Mesodermal cell (in vitro differentiated cells): Measurements from ENCODE around the gene MAMDC4.
"Not testable (repeated sequence)": the region's sequence is repeated elsewhere in the genome, so short reads cannot be mapped to it uniquely, and the experiment has no call there.

Experiments used
- H3K27ac ChIP-seq: 2 replicates; pipeline ENCODE4 v1.7.0; 2013; ENCODE audit warnings: mild to moderate bottlenecking, low read depth, low read length, moderate library complexity; ENCODE audit not compliant: severe bottlenecking
- H3K36me3 ChIP-seq: 2 replicates; pipeline ENCODE4 v1.7.1; 2013; ENCODE audit warnings: mild to moderate bottlenecking, low read length, moderate library complexity; ENCODE audit not compliant: control insufficient read depth, insufficient read depth
- H3K4me1 ChIP-seq: one replicate; pipeline ENCODE4 v1.7.1; 2013; ENCODE audit warnings: mild to moderate bottlenecking, low read length; ENCODE audit not compliant: insufficient read depth, control insufficient read depth, poor library complexity, severe bottlenecking
- H3K4me3 ChIP-seq: 2 replicates; pipeline ENCODE4 v1.7.0; 2013; ENCODE audit warnings: low read length, control low read depth, mild to moderate bottlenecking; ENCODE audit not compliant: insufficient read depth, poor library complexity, severe bottlenecking; ENCODE audit errors: extremely low read depth
- H3K9me3 ChIP-seq: 2 replicates; pipeline ENCODE4 v1.7.1; 2013; ENCODE audit warnings: mild to moderate bottlenecking, low read length, moderate library complexity; ENCODE audit not compliant: control insufficient read depth
- WGBS, 2 experiments: methylation state at CpG; one replicate each; pipeline ENCODE4 v1.1.5; 2013; ENCODE audit warnings: missing lambda C conversion rate in 2 of 2; ENCODE audit not compliant: insufficient coverage in 2 of 2; 5-methylcytosine and 5-hydroxymethylcytosine counted together

Gene MAMDC4

DNA sequence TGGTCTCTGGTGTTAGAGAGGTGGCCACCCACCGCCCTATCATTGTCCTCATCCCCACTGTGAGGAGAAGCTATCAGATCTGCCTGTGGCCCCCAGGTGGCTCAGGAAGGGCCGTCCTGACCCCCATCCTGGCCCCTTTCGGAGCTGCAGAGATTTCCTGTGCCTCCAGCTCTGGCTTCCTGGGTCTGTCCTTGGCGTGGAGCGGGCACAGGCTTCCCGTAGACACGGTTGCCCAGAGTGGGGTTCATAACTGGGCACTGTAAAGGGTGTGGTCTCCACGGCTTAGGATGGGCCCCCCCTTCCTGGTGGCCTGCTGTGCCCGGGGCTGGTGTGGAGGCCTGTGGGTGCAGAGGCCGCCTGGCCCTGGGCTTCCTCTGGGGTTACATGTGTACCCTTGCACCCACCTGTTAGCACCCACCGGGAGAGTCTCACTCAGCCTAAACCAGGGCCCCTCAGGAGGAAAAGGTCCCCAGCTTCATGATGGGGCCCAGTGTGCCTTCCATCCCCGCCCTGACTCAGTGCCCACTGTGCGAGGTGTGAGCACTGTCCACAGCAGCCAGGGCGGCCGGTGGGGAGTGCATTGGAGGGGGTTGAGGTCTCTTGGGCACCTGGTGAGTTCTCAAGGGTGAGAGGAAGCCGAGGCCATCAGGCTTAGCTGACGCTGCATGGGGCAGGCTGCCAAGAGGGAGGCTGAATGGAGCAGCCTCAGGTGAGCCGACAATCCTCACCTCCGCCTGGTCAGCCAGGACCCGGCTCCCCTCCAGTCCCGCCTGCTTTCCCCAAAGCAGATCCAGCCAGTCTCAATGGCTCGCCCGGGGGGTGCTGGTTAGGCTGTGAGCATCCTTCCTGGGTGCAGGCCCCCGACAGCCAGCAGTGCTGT lies 25.2 kb upstream of the MAMDC4 start:
- Histone ChIP-seq H3K4me1 (peaks cover under 1% of the 10 kb centered on the region), H3K27ac (no peak overlapping the region), H3K9me3 (no peaks in the 10 kb centered on the region), H3K36me3 (peaks cover 82% of the 10 kb centered on the region), H3K4me3 (no peak overlapping the region)
- 95 to 96% methylated on average over 15 to 22 of the region's 24 CpGs for WGBS, 2 experiments

DNA sequence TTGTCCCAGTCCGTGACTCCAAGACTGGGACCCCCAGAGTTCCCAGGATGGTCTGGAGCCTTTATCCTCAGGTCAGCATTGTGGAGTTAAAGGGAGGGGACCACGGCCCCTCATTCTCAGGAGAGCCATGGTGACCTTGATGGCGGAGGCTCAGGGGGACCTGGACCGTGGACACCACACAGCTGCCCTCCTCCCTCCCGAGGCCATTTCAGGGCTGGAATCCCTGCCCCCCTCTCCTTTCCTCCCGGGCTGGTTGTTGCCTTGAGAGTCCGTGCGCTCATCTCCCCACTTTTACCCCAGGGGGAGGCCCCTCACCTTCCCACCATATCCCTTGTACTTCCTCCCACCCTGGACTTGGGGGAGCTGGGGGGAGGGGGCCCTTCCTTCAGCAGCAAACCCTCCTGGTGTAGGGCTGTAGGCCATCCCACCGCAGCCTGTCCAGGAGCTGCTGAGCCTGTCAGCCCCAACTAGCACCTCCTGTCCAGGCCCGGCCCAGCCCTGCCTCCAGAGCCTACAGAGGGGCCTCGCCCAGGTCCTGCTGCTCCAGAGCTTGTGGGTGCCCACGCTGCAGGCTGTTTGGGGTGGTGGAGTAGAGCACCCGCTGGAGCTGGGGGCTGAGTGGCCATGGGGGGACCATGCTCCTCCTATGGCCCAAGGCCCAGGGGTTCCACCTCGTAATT lies 24.2 kb upstream of the MAMDC4 start:
- no peaks in the 10 kb centered on the region for H3K4me1 ChIP-seq
- WGBS, 2 experiments, result 97 to 98% methylated on average over 8 to 9 of the region's 14 CpGs
- no peaks in the 10 kb centered on the region for H3K9me3 ChIP-seq
- H3K36me3 ChIP-seq, result peaks cover 91% of the 10 kb centered on the region
- H3K27ac ChIP-seq, result no peak overlapping the region
- H3K4me3 ChIP-seq, result no peak overlapping the region

DNA sequence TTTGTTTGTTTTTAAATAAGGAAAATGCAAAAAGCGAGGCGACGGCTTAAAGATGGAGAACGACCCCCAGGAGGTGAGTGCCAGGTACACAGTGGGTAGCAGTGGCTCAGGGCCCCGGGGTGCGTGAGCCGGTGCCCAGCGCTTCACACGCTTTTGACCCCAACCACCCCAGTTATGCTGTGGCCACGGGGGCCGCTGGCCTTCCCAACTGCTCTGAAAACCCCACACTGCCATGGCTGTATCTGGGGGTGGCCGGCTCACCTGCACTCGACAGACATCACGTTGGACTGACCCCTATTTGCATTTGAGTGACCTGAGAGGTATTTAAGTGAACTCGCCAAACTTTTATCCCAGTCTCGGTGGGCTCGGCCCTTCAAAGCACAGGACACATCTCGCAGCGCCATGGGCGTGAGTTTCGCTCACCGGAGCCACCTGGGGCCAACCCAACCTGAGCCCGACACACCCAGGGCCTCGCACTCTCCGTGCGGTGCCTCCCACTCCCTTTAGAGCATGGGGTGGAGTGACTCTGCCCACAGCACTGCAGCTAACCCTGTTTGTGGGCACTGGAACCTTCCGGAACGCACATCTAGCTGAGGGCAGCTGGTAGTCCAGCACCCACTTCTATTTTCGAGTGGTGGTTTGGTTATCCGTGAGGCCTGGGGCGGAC lies 23.5 kb upstream of the MAMDC4 start:
- 96 to 98% methylated on average over 31 of the region's 31 CpGs for WGBS, 2 experiments
- H3K36me3 ChIP-seq, result peaks cover 87% of the 10 kb centered on the region
- H3K4me3 ChIP-seq, result no peak overlapping the region
- H3K9me3 ChIP-seq, result no peaks in the 10 kb centered on the region
- no peaks in the 10 kb centered on the region for H3K4me1 ChIP-seq
- H3K27ac ChIP-seq, result no peak overlapping the region

DNA sequence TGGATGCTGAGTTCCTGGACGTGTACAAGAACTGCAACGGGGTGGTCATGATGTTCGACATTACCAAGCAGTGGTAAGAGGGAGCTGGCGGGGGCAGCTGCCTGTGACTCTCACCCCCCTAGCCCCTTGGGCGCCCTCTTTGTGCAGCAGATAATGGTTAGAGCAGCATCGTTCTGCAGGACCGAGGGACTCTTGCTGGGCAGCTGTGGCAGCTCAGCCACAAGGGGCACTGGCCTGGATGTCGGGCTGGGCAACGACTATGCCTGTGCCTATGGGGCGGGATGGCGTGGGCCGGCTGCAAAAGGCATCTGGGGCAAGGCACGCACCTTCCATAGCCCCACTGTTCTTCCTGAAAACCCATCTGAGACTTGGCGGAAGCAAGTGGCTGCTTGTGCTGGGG lies 22.7 kb upstream of the MAMDC4 start:
- WGBS, 2 experiments, result 98% methylated on average over 13 to 14 of the region's 14 CpGs
- Histone ChIP-seq H3K9me3 (no peaks in the 10 kb centered on the region), H3K36me3 (peaks cover 83% of the 10 kb centered on the region)

DNA sequence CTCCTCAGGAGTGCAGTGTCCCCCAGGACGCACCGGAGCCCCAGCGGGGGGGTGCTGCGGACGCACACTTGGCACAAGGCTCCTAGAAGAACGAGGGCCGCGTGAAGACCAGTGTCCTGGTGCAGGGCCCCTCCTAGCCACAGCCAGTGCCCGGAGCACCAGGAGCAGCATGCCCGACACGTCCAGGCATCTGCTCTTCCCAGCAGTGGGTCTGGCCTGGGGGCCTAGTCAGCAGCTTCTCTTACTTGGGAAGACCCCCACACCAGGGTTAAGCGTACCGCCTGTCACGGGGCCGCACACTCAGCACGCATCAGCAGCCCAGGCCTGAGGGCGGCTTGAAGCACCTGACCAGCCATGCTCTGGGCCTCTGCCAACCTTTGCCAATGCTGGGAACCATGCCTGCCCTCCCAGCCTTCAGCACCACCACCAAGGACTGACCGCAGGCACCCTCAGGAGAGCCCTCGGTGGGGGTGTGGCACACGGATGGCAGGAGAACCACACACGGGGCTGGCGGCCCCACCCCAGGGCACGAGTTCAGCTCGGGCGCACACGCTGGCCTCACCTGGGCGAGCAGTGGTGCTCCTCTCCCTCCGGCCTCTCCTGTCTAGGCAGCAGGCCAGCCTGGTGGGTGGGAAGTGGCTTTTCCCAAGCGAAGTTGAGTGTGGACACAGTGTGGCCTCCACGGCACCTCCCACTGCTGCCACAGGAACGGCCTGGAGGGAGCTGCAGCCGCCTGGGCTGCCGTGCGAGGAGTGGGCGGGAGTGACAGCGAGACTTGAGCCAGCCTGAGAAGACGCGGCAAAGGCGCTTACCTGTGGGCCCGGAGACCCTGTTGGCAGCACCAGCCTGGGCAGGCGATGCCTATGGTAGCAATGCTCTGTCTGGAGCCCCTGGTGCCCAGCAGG lies 21.9 kb upstream of the MAMDC4 start:
- no peaks in the 10 kb centered on the region for H3K9me3 ChIP-seq
- no peaks in the 10 kb centered on the region for H3K4me1 ChIP-seq
- 92 to 95% methylated on average over 38 to 41 of the region's 41 CpGs for WGBS, 2 experiments
- H3K36me3 ChIP-seq, result peaks cover 80% of the 10 kb centered on the region
- no peak overlapping the region for H3K4me3 ChIP-seq
- no peak overlapping the region for H3K27ac ChIP-seq

More for the DNA sequence above, 22.7 kb upstream of the MAMDC4 start:
- no peaks in the 10 kb centered on the region for H3K4me1 ChIP-seq
- no peak overlapping the region for H3K27ac ChIP-seq
- no peak overlapping the region for H3K4me3 ChIP-seq

DNA sequence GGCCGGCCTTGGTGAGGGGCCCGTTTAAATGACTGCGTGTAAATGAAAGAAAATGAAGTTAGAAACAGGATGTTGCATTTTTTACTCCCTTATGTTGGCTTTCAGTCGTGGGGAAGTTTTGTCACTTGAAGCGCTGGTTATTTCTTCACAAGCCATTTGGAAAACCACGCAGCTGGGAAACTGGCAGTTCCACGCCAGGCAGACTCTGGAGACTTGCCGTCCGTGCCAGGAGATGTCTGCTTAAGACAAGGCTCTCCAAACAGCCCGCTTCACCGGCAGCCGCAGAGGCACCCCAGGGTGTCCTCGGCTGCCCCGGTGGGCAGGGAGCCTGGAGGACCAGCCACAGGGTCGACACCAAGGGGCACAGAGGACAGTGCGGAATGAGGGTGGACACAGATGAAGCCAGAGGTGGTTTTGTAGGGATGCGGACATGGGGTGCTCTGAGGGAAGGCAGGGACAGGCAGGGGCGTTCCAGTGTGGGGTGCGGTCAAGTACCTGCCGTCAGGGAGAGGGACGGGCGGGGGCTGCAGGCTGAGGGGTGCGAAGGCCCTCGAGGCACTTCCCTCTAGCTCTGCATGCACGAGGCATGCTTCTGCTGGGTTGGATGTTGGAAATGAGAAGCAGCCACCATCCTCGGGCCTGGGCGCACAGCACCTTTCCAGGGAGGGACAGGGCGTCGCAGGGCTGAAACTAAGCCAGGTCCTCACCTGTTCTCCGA lies 21.0 kb upstream of the MAMDC4 start:
- no peaks in the 10 kb centered on the region for H3K9me3 ChIP-seq
- 95 to 97% methylated on average over 29 to 30 of the region's 30 CpGs for WGBS, 2 experiments
- H3K4me1 ChIP-seq, result no peaks in the 10 kb centered on the region
- no peak overlapping the region for H3K27ac ChIP-seq
- H3K4me3 ChIP-seq, result no peak overlapping the region
- H3K36me3 ChIP-seq, result peaks cover 79% of the 10 kb centered on the region

DNA sequence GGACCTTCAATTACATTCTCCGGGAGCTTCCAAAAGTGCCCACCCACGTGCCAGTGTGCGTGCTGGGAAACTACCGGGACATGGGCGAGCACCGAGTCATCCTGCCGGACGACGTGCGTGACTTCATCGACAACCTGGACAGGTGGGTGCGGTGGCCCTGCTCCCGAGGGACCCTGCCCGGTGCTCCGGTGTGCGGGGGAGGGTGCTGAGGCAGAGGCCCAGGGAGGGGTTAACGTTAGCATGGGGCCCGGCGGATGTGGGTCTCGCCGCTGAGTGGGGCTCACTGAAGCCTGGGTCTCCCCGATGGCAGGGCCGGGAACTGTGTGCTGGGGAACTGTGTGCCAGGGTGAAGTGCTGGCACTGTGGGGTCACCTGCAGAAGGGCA lies 20.4 kb upstream of the MAMDC4 start:
- Histone ChIP-seq H3K27ac (no peak overlapping the region), H3K9me3 (no peaks in the 10 kb centered on the region), H3K4me3 (no peak overlapping the region), H3K36me3 (peaks cover 82% of the 10 kb centered on the region), H3K4me1 (no peaks in the 10 kb centered on the region)
- WGBS, 2 experiments, result 96 to 99% methylated on average over 18 to 23 of the region's 23 CpGs

DNA sequence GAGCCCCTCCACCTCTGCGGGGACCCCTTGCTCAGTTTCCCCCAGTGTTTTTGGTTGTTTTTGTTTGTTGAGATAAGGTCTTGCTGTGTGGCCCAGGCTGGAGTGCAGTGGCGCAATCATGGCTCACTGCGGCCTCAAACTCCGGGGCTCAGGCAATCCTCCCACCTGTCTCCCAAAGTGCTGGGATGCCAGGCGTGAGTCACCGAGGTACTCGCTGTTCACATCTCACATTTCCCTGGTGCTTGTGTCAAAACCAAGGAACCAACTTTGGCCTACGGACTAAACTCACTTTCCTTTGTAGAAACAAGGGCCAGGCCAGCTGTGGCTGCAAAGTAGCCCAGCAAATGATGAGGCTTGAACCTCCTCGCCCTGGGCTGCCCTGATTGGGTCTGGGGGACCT lies 19.6 kb upstream of the MAMDC4 start:
- H3K4me3 ChIP-seq, result no peak overlapping the region
- H3K36me3 ChIP-seq, result peaks cover 79% of the 10 kb centered on the region
- H3K4me1 ChIP-seq, result no peaks in the 10 kb centered on the region
- 97 to 99% methylated on average over 8 to 9 of the region's 9 CpGs for WGBS, 2 experiments
- H3K9me3 ChIP-seq, result no peaks in the 10 kb centered on the region
- H3K27ac ChIP-seq, result no peak overlapping the region

DNA sequence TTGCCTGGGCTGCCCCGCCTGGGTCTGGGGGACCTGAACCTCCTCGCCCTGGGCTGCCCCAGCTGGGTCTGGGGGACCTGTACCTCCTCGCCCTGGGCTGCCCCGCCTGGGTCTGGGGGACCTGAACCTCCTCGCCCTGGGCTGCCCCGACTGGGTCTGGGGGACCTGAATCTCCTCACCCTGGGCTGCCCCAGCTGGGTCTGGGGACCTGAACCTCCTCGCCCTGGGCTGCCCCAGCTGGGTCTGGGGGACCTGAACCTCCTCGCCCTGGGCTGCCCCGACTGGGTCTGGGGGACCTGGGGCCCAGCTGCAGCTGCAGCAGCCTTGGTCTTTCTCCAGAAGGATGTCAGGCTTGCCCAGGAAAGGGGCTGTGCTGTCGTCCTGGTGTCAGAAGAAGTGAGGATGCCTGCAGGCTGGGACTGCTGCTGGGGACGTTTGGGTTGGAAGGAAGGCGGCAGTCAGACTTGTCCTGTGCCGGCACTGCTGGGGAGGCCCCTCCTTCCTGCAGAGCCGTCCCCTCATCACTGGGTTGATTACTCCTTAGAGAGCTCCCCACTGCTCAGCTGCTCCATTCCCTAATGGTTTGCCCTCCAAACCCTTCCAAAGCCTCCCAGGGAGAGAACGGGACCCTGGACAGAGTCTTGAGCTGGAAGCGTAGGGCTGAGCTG lies 18.6 kb upstream of the MAMDC4 start:
- H3K27ac ChIP-seq, H3K4me3 ChIP-seq, H3K9me3 ChIP-seq, H3K4me1 ChIP-seq: not testable (repeated sequence)
- H3K36me3 ChIP-seq, result peaks cover 69% of the 10 kb centered on the region
- WGBS, 2 experiments, result 91 to 96% methylated on average over 9 to 15 of the region's 16 CpGs
